ENCODE results near the gene LLGL2.

LLGL2 gene

GRCh38 chr17:75616521-75617122 lies 91.1 kb downstream of the LLGL2 start:
- no peak for DNase-seq

- no peak for DNase-seq
These were observed 91.7 kb downstream of the LLGL2 start for GRCh38 chr17:75617218-75617617.

- DNase-seq, result no peak
These were observed 92.2 kb downstream of the LLGL2 start for GRCh38 chr17:75617675-75618074.

GRCh38 chr17:75619506-75620431 lies 94.3 kb downstream of the LLGL2 start:
- DNase-seq, result no peak

GRCh38 chr17:75621489-75621888 lies 96.0 kb downstream of the LLGL2 start:
- no peak for DNase-seq

GRCh38 chr17:75622076-75622475 lies 96.6 kb downstream of the LLGL2 start:
- no peak for DNase-seq

- DNase-seq, result no peak
These were observed 97.3 kb downstream of the LLGL2 start for GRCh38 chr17:75622771-75623273.

- no peak for DNase-seq
These were observed 97.9 kb downstream of the LLGL2 start for GRCh38 chr17:75623386-75623785.

GRCh38 chr17:75624021-75624420 lies 98.5 kb downstream of the LLGL2 start:
- no peak for DNase-seq

Data from NCI-H1436 (cell line).